Memory B cell (primary cell): ENCODE results near the gene MAPK11.

Experiments
- ATAC-seq: fragments of 150-1000 bp; cut with Tn5 transposase; 2 replicates; pipeline ENCODE4 v1.10.0; 2021; ENCODE audit warnings: low read depth, mild to moderate bottlenecking, moderate library complexity
- DNase-seq, 2 donors: peaks; one replicate each; pipeline ENCODE4 v3.0.0; 2022; ENCODE audit warnings: low spot score in 2 of 2
- H3K27ac Mint-ChIP-seq: one replicate; pipeline ENCODE4 v1.8.0; 2022; ENCODE audit warnings: mild to moderate bottlenecking, moderate library complexity, mixed read lengths
- H3K27me3 Mint-ChIP-seq: one replicate; pipeline ENCODE4 v1.8.0; 2022; ENCODE audit warnings: mixed read lengths
- H3K36me3 Mint-ChIP-seq: one replicate; pipeline ENCODE4 v1.8.0; 2022; ENCODE audit warnings: mild to moderate bottlenecking, mixed read lengths
- H3K4me1 Mint-ChIP-seq: one replicate; pipeline ENCODE4 v1.8.0; 2022; ENCODE audit warnings: mixed read lengths
- H3K4me3 Mint-ChIP-seq: one replicate; pipeline ENCODE4 v1.8.0; 2022; ENCODE audit warnings: mild to moderate bottlenecking, moderate library complexity, mixed read lengths
- H3K9me3 Mint-ChIP-seq: one replicate; pipeline ENCODE4 v1.8.0; 2022; ENCODE audit warnings: mixed read lengths

The MAPK11 gene

GRCh38 chr22:50269970-50270665, at the start of gene MAPK11:
Gene MAPK11 (minus strand): TSS chr22:50270380. CDS start chr22:50270292, 88 bp downstream.
- H3K36me3 Mint-ChIP-seq = no peaks in the 10 kb centered on the region
- ATAC-seq = peak; percentile 62
- H3K9me3 Mint-ChIP-seq = no peaks in the 10 kb centered on the region
- peaks cover 4% of the 10 kb centered on the region for H3K27me3 Mint-ChIP-seq
- H3K4me1 Mint-ChIP-seq = peaks cover 14% of the 10 kb centered on the region
- peak within 1 kb of the TSS; percentile 80 for H3K4me3 Mint-ChIP-seq
- DNase-seq = peak; percentile 54 to 64
- no peak within 1 kb of the TSS for H3K27ac Mint-ChIP-seq

- Mint-ChIP-seq H3K36me3 (no peaks in the 10 kb centered on the region), H3K27ac (no peak overlapping the region), H3K27me3 (no peaks in the 10 kb centered on the region), H3K9me3 (no peaks in the 10 kb centered on the region), H3K4me3 (no peak overlapping the region), H3K4me1 (peaks cover 21% of the 10 kb centered on the region)
- ATAC-seq (no peak), DNase-seq (no peak)
Measured at GRCh38 chr22:50319503-50319951, 49.3 kb upstream of the MAPK11 start.

- H3K4me3 Mint-ChIP-seq = no peak overlapping the region
- H3K4me1 Mint-ChIP-seq = peaks cover 25% of the 10 kb centered on the region
- ATAC-seq = no peak
- no peak for DNase-seq
- H3K27ac Mint-ChIP-seq = no peak overlapping the region
- H3K9me3 Mint-ChIP-seq = no peaks in the 10 kb centered on the region
- no peaks in the 10 kb centered on the region for H3K27me3 Mint-ChIP-seq
- H3K36me3 Mint-ChIP-seq = no peaks in the 10 kb centered on the region
Measured at GRCh38 chr22:50318698-50319411, 48.7 kb upstream of the MAPK11 start.

GRCh38 chr22:50318356-50318697, 48.1 kb upstream of the MAPK11 start:
- no peaks in the 10 kb centered on the region for H3K36me3 Mint-ChIP-seq
- H3K4me1 Mint-ChIP-seq = peaks cover 25% of the 10 kb centered on the region
- no peak overlapping the region for H3K4me3 Mint-ChIP-seq
- H3K27me3 Mint-ChIP-seq = no peaks in the 10 kb centered on the region
- H3K27ac Mint-ChIP-seq = no peak overlapping the region
- H3K9me3 Mint-ChIP-seq = no peaks in the 10 kb centered on the region
- no peak for DNase-seq
- no peak for ATAC-seq

GRCh38 chr22:50317674-50318073, 47.5 kb upstream of the MAPK11 start:
- DNase-seq = no peak
- Mint-ChIP-seq H3K9me3 (no peaks in the 10 kb centered on the region), H3K4me3 (no peak overlapping the region), H3K36me3 (no peaks in the 10 kb centered on the region), H3K4me1 (peaks cover 25% of the 10 kb centered on the region), H3K27ac (no peak overlapping the region), H3K27me3 (no peaks in the 10 kb centered on the region)
- no peak for ATAC-seq

- peaks cover 25% of the 10 kb centered on the region for H3K4me1 Mint-ChIP-seq
- ATAC-seq = no peak
- no peak overlapping the region for H3K4me3 Mint-ChIP-seq
Measured at GRCh38 chr22:50317178-50317577, 47.0 kb upstream of the MAPK11 start.

GRCh38 chr22:50316114-50317065, 46.2 kb upstream of the MAPK11 start:
- no peak for DNase-seq
- no peak overlapping the region for H3K27ac Mint-ChIP-seq
- H3K9me3 Mint-ChIP-seq = no peaks in the 10 kb centered on the region
- H3K4me3 Mint-ChIP-seq = no peak overlapping the region
- H3K27me3 Mint-ChIP-seq = no peaks in the 10 kb centered on the region
- no peak for ATAC-seq
- no peaks in the 10 kb centered on the region for H3K36me3 Mint-ChIP-seq
- peaks cover 25% of the 10 kb centered on the region for H3K4me1 Mint-ChIP-seq

More at GRCh38 chr22:50317178-50317577, 47.0 kb upstream of the MAPK11 start:
- no peaks in the 10 kb centered on the region for H3K9me3 Mint-ChIP-seq
- H3K36me3 Mint-ChIP-seq = no peaks in the 10 kb centered on the region
- H3K27me3 Mint-ChIP-seq = no peaks in the 10 kb centered on the region
- DNase-seq = no peak
- no peak overlapping the region for H3K27ac Mint-ChIP-seq

- H3K9me3 Mint-ChIP-seq = no peaks in the 10 kb centered on the region
- ATAC-seq (peak; percentile 6), DNase-seq (no peak)
- no peaks in the 10 kb centered on the region for H3K36me3 Mint-ChIP-seq
- H3K4me1 Mint-ChIP-seq = peaks cover 25% of the 10 kb centered on the region
- peak overlapping the region; percentile 69 for H3K4me3 Mint-ChIP-seq
- peak overlapping the region; percentile 1 for H3K27ac Mint-ChIP-seq
- no peaks in the 10 kb centered on the region for H3K27me3 Mint-ChIP-seq
Measured at GRCh38 chr22:50315289-50316113, 45.3 kb upstream of the MAPK11 start.

- Mint-ChIP-seq H3K9me3 (no peaks in the 10 kb centered on the region), H3K4me3 (peak overlapping the region; percentile 81), H3K36me3 (no peaks in the 10 kb centered on the region), H3K27me3 (no peaks in the 10 kb centered on the region), H3K27ac (peak overlapping the region; percentile 64), H3K4me1 (peaks cover 23% of the 10 kb centered on the region)
- ATAC-seq (peak; percentile 88), DNase-seq (peak in 1 of 2 donors; percentile 67)
Measured at GRCh38 chr22:50314455-50315288, 44.5 kb upstream of the MAPK11 start.

- H3K4me1 Mint-ChIP-seq = peaks cover 21% of the 10 kb centered on the region
- H3K27me3 Mint-ChIP-seq = no peaks in the 10 kb centered on the region
- no peaks in the 10 kb centered on the region for H3K36me3 Mint-ChIP-seq
- no peaks in the 10 kb centered on the region for H3K9me3 Mint-ChIP-seq
- H3K27ac Mint-ChIP-seq = peak overlapping the region; percentile 64
- no peak for ATAC-seq
- peak overlapping the region; percentile 81 for H3K4me3 Mint-ChIP-seq
- DNase-seq = no peak
Measured at GRCh38 chr22:50314081-50314454, 43.9 kb upstream of the MAPK11 start.

- Mint-ChIP-seq H3K27me3 (no peaks in the 10 kb centered on the region), H3K27ac (peak overlapping the region; percentile 64), H3K4me1 (peaks cover 22% of the 10 kb centered on the region), H3K36me3 (no peaks in the 10 kb centered on the region), H3K9me3 (no peaks in the 10 kb centered on the region), H3K4me3 (peak overlapping the region; percentile 43)
- ATAC-seq = no peak
- no peak for DNase-seq
Measured at GRCh38 chr22:50313600-50313999, 43.4 kb upstream of the MAPK11 start.

- Mint-ChIP-seq H3K27ac (no peak overlapping the region), H3K36me3 (no peaks in the 10 kb centered on the region), H3K27me3 (no peaks in the 10 kb centered on the region), H3K4me3 (no peak overlapping the region), H3K4me1 (peaks cover 22% of the 10 kb centered on the region), H3K9me3 (no peaks in the 10 kb centered on the region)
- ATAC-seq (no peak), DNase-seq (no peak)
Measured at GRCh38 chr22:50313021-50313420, 42.8 kb upstream of the MAPK11 start.

- ATAC-seq (no peak), DNase-seq (no peak)
- peaks cover 22% of the 10 kb centered on the region for H3K4me1 Mint-ChIP-seq
- H3K36me3 Mint-ChIP-seq = no peaks in the 10 kb centered on the region
- no peaks in the 10 kb centered on the region for H3K27me3 Mint-ChIP-seq
- H3K27ac Mint-ChIP-seq = no peak overlapping the region
- no peaks in the 10 kb centered on the region for H3K9me3 Mint-ChIP-seq
- no peak overlapping the region for H3K4me3 Mint-ChIP-seq
Measured at GRCh38 chr22:50312371-50312770, 42.2 kb upstream of the MAPK11 start.
